NCI-H1694 treated with DMSO at 0.1 percent for 48 hours (cell line): Measurements from ENCODE around the gene CSRNP3.

Source experiments
- DNase-seq: peaks from one replicate; lab custom pipeline; 2025; lab: John Stamatoyannopoulos, UW

Gene CSRNP3, protein sequence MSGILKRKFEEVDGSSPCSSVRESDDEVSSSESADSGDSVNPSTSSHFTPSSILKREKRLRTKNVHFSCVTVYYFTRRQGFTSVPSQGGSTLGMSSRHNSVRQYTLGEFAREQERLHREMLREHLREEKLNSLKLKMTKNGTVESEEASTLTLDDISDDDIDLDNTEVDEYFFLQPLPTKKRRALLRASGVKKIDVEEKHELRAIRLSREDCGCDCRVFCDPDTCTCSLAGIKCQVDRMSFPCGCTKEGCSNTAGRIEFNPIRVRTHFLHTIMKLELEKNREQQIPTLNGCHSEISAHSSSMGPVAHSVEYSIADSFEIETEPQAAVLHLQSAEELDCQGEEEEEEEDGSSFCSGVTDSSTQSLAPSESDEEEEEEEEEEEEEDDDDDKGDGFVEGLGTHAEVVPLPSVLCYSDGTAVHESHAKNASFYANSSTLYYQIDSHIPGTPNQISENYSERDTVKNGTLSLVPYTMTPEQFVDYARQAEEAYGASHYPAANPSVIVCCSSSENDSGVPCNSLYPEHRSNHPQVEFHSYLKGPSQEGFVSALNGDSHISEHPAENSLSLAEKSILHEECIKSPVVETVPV

DNA sequence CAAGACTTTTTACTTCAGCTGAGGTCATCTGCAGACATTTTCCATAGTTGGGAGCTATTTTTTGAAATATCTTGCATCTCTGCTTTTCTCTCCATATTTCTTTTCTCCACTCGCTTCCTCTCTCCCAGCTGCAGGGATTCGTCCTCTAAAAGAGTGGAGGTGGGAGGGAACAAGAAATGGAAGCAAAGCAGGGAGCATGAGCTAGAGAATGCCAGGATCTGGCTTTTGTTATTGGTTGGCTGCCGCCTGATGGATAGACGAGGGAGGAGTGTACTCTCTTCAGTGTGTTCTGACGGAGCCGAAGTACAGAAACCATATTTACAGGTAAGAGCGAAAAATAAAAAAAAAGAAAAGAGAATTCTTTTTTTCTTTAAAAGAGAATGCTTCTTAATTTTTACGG is at the start of gene CSRNP3:
Gene CSRNP3, plus strand, starts transcription at position 282 of the 400 bp plus-strand sequence. CDS start 125,368 bp downstream, outside the sequence.
- peak; percentile 99 for DNase-seq

DNA sequence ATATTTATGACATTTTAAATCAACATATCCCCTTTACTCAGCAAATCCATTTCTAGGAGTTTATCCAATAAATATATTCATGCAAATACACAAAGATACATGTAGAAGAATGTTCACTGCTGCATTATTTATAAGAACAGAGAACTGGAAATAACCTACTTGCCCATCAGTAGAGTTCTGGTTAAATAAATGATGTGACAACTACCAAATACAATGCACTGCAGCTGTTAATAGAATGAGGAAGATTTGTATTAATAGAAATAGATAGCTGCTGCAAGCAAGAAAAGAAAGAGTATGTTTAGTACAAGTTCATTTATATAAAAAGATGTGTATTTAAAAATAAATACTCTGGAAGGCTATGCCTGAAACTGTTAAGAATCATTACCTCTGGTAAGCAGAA is 49.3 kb upstream of the CSRNP3 start:
- no peak for DNase-seq

DNA sequence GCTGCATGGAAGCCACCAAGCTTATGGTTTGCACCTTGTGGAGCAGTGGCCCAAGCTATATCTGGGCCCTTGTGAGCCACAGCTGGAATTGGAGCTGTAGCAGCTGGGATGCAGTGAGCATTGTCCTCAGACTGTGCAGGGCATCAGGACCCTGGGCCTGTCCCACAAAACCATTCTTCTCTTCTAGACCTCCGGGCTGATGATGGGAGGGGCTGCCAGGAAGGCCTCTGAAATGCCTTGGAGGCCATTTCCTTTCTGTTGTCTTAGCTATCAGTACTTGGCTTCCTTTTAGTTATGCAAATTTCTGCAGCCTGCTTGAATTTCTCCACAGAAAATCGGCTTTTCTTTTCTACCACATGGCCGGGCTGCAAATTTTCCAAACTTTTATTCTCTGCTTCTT is 46.4 kb upstream of the CSRNP3 start:
- DNase-seq = no peak

DNA sequence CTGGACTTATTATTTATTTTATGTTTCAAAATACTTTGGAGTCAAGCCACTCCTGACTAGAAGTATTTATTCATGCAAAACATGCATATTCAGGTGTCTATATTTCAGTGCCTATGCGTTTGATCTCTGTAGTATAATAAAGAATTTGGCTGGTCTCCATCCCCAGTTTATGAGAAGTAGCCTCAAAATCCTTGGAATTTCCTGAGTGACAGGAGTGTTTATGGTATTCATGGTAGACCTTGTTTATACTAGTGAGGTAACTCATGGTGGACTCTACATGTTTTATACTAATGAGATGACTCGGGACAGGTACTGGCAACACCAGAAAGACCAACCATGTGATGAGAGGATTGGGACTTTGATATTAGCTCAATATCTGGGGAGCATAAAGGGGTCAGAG is 43.9 kb upstream of the CSRNP3 start:
- no peak for DNase-seq

DNA sequence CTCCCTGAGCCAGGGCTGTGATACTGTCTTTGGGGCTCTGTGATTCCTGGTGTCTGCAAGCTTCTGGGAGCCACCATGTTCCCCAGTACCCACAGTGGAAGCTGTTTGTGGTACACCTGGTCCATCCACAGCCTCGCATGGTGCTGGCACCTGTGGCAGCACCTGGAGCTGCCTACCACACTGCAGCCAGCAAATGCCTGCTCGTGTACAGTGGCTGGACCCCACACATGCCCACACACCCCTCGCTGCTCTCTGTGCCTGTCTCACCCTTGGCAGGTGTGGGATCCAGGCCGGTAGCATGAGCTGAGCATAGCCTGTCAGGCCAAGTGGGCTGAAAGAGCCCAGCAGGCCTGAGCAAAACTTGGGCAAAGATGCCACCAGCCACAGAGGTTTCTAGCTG is 41.8 kb upstream of the CSRNP3 start:
- no peak for DNase-seq

DNA sequence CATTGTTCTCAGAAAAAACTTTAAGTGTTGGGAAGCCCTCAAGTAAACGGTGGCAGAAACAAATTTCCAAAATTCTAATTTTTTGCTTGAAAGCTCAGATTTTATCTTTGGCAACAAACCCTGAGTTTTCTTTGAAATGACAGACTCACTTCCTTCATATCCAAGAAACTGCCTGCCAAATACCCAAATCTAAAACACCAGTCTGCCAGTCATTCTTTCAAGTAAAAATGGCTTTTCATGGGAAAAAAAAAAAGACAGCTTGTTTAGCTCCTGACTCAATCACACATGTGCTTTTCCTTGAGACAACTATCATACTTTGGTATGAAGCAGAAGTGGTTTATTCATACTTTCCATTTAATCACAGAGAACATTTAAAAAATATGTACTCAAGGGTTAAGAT is 40.6 kb upstream of the CSRNP3 start:
- no peak for DNase-seq

DNA sequence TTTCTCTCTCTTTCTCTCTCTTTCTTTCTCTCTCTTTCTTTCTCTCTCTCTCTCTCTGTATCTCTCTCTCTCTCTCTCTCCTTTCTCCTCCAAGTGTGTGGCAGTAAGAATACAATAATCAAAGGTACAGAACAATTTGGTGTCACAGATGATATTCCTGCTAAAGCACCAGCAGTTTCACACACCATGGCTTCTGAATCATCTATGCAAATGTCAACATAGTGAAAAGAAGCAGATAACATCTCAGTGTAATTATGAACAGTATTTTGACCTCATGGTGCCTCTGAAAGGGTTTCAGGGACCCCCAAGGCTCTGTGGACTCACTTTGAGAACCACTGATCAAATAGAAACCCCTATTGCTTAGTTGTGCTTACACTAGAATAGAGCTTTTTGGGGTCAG is 38.5 kb upstream of the CSRNP3 start:
- no peak for DNase-seq

DNA sequence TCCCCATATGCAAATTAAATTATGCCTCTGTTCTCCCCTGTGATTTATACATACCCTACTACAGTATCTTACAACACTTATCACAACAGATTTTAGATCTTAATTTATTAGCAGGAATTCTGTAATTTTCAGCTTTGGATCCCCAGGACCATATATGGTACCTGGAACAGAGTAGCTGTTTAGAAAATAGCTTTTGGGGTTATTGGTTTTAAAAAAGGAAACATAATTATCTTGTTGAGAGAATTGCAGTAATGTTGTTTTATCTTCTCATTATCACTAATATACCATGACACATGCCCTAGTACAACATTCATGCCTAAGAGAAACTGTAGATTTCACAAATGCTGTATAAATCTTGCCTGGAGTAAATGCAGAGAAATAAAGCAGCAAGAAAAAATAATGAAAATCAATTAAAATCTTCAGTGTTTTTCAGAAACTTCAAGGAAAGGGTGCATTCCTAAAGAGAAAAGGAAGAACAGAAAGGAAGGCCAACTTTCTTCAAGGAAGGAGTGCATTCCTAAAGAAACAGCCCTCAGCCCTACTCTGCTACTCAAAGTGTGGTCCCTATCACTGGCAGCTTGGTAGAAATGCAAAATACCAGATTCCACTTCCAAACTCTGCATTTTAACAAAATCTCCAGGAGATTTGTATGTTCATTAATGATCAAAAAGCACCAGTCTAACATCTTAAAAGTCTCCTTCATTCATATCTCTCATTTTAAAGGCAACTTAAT is 37.1 kb upstream of the CSRNP3 start:
- no peak for DNase-seq

DNA sequence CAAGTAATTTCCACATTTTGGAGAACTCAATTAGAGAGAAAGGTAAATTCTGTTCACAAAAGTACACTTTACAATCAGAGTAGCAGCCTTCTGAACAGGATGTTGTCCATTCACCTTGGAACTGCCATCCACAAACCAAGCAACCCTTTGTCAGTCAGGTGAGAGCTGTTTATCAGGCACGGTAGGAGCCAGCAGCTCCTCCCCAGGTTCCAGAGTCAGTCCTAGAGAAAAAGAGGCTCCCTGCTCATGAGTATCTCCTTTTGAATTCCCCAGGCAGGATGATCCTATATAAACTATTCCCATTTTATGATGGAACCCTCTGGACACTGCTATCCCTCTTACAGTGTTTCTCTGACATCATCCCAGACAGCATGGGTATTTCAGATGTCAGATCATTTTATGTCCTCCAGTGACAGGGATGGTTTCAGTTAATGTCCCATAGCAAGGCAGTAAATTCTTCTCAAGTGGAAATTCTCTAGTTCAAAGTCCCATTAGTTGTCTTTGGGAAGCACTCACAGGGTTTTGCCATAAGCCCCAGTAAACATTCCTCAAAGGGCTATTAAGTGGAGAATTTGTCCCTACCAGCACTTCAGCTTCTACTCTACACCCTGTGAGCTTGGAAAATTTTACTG is 34.5 kb upstream of the CSRNP3 start:
- no peak for DNase-seq

DNA sequence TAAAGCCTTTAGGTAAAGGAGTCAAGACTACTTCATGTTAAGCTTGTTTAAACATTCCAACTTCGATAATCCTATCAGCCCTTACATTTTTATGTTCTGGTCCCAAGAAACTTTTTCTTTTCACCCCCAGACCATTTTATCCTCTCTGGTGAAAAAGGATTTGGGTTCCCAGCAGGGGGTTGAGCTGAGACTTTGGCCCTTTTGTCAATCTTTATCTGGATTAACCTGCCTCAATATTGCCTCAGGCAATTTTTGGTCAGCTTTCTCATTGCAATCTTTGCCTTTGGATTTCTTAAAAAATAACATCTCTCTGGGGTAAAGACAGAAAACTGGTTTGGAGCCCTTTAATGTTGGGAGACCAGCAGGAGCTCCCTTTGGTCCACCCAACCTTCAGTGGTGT is 33.9 kb upstream of the CSRNP3 start:
- no peak for DNase-seq

DNA sequence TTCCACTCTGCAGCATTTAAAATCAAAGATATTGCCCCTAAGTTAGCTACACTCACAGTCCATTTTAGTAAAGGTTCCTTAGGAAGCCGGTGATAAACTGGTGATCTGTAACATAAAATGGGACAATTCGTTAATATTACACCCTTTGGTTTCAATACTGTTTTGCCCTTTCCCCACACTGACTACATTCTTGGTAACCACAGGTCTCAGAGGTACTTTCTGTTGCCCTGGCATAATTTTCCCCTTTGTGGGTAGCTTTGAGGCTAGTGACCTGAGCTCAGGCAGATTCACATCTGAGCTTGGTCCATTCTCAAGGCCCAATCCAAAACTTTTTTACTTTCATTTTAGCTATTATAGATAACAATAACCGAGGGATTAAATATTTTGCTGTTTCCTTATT is 32.9 kb upstream of the CSRNP3 start:
- no peak for DNase-seq

DNA sequence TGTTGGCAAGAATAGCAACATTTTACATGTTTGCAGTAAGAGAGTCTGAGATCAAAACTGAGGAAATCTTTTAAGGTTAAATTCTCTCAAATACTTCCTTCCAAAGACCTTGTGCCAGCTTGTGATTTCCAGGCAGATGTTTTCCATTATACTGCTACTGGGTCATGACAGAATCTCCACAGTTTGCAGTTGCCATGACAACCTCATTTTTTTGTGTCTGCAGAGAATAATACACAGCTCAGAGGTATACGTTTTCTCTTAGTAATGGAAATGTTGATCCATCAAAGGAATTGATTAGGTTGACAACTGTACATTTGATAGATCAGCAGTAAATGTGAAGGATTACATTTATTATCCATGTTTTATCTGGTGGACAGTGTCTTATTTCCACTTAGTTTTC is 29.1 kb upstream of the CSRNP3 start:
- peak; percentile 61 for DNase-seq

DNA sequence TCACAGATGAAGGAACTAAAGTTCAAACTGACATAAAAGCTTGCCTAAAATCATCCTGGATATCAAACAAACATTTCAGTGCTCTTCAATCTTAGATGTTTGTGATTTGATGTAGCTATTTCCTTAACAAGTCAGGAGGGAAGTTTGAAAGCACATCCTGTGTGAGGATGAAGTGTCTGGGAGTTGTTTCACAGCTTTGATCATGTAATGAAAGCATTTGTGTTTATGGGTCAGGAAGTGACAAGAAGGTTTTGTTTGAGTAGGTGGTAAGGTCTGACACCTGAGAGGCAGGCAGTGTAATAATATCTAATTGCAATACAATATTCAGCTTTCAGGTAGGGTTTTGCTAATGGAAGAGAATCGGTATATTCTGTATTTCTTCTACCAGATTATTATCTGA is 26.0 kb upstream of the CSRNP3 start:
- no peak for DNase-seq

DNA sequence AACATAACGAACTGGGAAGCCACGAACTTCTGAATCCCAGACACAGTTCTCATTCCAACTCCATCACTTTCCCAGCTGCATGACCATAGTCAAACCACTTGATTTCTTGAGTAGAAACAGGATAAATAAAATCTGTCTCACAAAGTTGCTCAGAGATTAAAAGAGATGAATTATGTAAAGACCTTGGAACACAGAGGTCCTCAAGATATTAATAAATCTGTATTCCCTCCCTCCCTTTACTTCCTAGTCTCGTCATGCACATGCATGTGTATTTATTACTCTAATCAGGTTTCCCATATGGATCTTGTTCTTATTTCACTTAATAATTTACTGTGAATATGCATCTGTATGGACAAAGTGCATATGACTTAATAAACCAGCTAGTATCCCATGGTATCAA is 21.1 kb upstream of the CSRNP3 start:
- no peak for DNase-seq

DNA sequence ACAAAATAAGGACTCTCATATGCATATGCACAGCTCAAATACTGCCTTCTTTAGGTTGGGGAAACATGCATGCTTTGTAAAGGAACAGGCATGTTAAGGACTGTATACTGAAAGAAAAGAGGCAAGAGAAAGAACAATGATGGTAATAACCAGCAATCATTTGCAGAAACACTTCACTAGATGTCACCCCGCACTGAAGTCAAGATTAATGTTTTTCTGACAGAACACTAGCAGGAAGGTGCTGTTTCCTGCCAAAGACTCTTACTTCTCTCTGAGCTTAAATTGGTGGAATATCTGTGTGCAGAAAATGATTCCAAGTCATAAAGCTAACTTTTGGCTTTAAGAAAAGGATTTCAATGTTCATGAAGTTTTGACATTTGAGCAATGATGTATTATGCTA is 19.3 kb upstream of the CSRNP3 start:
- DNase-seq = no peak

DNA sequence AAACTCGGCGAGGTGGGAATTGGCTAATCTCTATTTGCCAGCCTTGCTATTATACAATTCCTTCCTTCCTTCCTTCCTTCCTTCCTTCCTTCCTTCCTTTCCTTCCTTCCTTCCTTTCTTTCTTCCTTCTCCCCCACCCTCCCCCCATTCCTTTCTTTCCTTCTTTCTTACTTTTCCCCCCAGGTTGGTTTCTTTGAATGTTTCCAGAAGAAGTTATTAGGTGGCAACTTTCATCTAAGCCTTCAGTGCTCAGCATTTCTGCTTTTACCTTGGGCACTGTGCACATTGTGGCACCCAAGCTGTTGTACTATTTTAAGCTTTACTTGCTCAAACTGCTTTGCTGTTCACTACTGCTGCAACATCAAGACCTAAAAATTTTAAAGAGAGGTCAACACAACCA is 17.2 kb upstream of the CSRNP3 start:
- DNase-seq = no peak

DNA sequence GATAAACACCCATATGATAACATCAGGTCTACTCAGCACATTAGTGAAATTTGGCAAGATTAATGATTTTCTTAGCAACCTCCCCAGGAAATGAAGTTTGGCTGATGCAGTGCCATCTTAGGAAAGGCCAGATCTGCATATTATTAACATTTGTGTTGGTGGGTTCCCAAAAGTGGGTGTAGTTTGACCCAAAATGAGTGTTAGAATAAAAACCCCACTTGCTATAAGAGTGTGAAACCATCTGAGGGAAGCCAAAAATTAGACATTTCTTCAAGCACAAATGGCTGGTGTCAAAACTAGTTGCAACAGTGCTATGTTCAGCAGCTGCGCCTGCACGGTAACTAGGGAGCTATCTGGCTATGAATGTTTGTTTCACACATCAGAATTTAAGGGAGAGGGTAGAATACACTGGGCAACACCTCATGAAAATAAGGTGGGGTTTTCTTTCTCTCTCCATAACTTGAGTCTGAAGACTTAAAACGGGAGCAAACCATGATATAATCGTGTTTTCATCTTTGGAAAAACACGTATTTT is 15.9 kb upstream of the CSRNP3 start:
- DNase-seq = no peak

DNA sequence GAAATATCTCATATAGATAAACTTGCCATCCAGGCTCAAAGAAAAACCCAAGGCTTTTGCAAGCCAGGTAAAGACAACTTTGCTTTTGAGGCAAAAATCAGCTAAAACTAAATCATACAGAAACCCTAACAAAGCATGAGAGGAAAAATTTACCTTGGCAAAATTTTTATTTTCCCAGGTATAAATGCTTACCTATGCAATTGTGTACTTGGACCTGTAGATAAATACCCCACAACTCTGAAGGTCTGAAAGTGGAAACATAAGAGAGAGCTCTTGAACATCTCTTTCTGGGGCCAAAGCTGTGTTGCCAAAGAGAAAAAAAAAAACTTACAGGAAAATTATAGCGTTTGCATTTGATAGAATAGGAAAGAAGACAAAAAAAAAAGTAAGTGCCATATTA is 14.6 kb upstream of the CSRNP3 start:
- DNase-seq = no peak

DNA sequence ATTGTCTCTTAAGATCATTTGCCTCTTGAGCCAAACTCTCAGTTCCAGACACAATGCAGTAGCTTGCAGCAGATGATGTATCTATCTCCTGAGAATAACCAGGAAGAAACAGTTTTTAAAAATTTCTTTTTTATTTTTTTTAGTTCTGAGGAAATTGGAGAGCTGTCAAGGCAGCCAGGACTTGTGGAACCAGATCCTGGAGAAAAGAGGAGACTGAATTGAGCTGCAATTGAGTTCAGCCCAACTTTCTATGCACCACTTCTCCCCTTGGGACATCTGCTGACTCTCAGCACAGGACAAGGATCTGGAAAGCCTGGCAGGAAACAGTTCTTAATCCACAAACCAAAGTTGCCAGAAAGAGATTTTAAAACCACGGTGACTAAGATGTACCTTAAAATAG is 13.5 kb upstream of the CSRNP3 start:
- DNase-seq = no peak

DNA sequence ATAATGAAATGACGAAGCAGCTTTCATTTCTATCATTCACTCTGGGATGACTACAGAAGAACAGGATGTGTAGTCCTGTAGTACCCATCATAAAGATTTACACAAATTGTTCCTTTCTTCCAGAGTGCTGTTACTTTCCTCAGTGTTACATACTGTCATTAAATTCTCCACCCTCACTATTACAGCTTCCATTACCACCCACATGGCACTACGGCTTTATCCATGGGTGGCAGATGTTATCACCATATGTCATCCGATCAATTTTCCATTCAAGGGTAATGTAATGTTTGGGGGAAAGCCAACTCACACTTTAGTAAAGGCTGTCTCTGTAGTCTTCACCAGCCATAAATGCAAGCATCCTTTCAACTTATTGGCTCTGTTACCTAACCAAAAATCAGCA is 7.1 kb upstream of the CSRNP3 start:
- DNase-seq = peak; percentile 99

DNA sequence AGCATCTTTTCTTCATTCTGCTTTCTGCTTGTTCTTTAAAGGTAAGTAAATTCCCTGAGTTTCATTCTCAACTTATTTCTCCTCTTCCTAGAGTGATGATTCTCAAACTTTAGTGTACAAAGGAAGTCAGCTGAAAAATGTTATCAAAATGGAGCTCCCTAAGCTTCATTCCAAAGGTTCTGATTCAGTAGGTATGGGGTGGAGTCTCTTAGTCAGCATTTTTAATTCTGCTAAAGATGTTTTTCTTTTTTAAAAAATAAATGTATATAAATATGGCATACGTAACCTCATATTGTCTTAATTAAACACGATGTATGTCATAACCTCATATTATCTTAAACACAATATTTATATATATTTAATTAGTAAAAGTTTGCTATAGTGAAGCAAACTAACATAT is 3.1 kb upstream of the CSRNP3 start:
- no peak for DNase-seq

DNA sequence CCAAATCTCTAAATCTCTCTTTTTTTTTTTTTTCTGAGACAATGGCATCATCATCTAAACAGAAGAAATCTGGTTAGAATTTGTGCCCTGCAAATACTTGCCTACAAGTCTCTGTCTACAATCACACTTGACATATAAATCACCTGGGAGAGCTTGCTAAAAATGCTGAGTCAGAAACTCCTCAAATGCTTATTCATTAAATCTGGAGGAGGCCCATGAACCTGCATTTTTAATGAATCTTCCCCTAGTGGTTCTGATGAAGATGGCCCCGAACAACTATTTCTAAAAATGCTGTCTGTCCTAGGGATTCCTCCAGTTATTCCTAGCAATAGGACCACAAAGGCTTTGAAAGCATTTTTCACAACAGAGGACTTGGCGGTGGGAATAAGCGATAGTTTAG is 1.6 kb upstream of the CSRNP3 start:
- DNase-seq = no peak

DNA sequence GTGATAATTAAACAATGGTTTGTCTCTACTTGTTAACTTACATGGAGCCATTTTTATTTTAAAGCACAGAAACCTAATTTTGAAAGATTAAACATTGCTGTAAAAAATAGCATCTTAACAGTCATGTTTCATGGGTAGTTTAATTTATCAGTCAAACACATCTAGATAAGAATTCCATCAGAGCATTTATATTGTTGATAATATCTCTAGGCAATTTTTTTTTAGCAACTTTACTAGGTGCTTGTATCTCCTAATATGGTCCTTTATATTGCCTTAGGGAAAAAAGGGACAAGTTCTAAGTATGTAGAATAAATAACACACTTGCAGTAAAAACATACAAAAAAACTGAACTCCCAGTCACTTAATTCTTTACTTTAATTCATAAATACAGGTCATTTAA is 863 bp downstream of the CSRNP3 start:
- DNase-seq = peak; percentile 67
